22Rv1 (cell line): ENCODE results near the gene IGFALS.

Source experiments
- CTCF ChIP-seq: fragments of 450-650 bp; IDR thresholded peaks from 2 replicates; pipeline ENCODE4 v1.5.1; 2017; ENCODE audit warnings: mild to moderate bottlenecking
- ZFX ChIP-seq: fragments of 450-650 bp; IDR thresholded peaks from 2 replicates; pipeline ENCODE4 v1.6.1; 2017; ENCODE audit warnings: antibody characterized with exemption, borderline replicate concordance

GRCh38 chr16:1794908-1795666 lies 1.6 kb upstream of the IGFALS start:
- TF ChIP-seq CTCF = no peak
- TF ChIP-seq ZFX = no peak
